Cardiac muscle cell (in vitro differentiated cells and primary cell): ENCODE results near the gene STIM2. TPM values are rescaled to one million over a fixed set of nuclear protein-coding genes. Genes with fewer than 3 reads are reported as not detected.
"Not testable (repeated sequence)": the region's sequence is repeated elsewhere in the genome, so short reads cannot be mapped to it uniquely, and the experiment has no call there.

Source experiments
- DNase-seq, 2 donors: peaks; one replicate each; pipeline versions ENCODE4 v3.0.0 to v3.0.0-alpha.2; 2010 to 2017; ENCODE audit warnings: low read depth in 1 of 2, low spot score in 1 of 2
- H3K27ac ChIP-seq: fragments of 200-600 bp; sonication (generic); 2 replicates; pipeline ENCODE4 v1.5.1; 2016
- H3K27me3 ChIP-seq: fragments of 200-600 bp; sonication (generic); 2 replicates; pipeline ENCODE4 v1.6.0; 2016; ENCODE audit warnings: control low read depth
- H3K36me3 ChIP-seq: fragments of 200-600 bp; sonication (generic); 2 replicates; pipeline ENCODE4 v1.5.1; 2016; ENCODE audit warnings: control low read depth
- H3K4me1 ChIP-seq: fragments of 200-600 bp; sonication (generic); 2 replicates; pipeline ENCODE4 v1.8.1; 2017; ENCODE audit warnings: low read depth, mild to moderate bottlenecking, mixed run types
- H3K4me3 ChIP-seq: fragments of 200-600 bp; sonication (generic); 2 replicates; pipeline ENCODE4 v1.5.1; 2016; ENCODE audit warnings: mild to moderate bottlenecking
- H3K9me3 ChIP-seq: fragments of 200-600 bp; sonication (generic); 2 replicates; pipeline ENCODE4 v1.5.1; 2017; ENCODE audit warnings: low read depth, mild to moderate bottlenecking, control low read depth
- polyA plus RNA-seq: library from polyadenylated mRNA; unstranded; fragments of >200 nt; fragmentation: Nextera tagmentation; extraction: Ambion mirVana; gene quantifications from 2 replicates; pipeline ENCODE4 v1.2.1, GENCODE V29; 2016
- total RNA-seq: library from RNA; depleted of rRNA; stranded (reverse); fragments of >200 nt; gene quantifications from 2 replicates; pipeline ENCODE4 v1.2.3, GENCODE V29; 2016
- TF ChIP-seq, protein P1 (sequence below): IDR thresholded peaks from 2 replicates; pipeline ENCODE4 v1.5.1; 2012; ENCODE audit warnings: low read depth, mild to moderate bottlenecking, low read length

STIM2 gene
- total RNA-seq (25.9 and 33.9 TPM in 2 replicates), polyA plus RNA-seq (27.3 and 35.2 TPM in 2 replicates)

DNA sequence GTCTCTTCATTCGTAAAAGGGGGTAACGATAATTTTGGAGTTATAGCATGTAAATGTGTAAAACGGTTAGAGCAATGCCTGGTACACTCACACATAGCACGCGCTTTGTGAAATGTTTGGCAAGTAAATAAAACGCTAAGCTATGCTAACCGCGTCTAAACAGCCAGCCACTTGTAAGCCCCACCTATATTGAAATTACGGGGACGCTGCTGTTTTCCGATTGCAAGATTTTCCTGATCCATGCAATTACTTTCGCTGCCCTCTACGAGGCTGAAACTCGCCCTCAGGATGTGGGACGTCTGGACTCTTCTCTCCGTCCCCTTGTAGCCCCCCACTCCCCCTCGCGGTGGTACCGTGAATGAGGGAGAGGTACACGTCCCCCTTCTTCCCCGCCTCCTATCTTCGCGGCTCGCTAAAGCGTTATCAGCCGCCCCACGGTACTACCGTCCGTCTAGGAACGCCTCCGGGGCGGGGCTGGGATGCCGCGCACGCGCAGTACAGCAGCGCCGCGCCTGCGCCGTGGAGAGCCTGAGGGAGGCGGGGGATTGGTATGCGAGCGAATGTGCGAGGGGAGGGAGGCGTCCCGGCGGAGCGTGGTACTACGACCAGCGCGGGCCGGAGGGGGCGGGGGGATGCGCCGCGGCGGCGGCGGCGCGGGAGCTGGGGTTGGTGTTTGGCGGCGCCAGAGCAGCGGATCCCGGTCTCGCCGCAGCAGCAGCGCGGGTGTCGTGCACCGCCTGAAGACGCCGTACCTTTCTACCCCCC is at the start of gene STIM2:
STIM2 (plus strand) TSS at position 685 of the 765 bp plus-strand sequence.
- H3K9me3 ChIP-seq, result no peaks in the 10 kb centered on the region
- H3K4me1 ChIP-seq, result peaks cover 23% of the 10 kb centered on the region
- H3K27me3 ChIP-seq, result no peaks in the 10 kb centered on the region
- TF ChIP-seq, protein P1, sequence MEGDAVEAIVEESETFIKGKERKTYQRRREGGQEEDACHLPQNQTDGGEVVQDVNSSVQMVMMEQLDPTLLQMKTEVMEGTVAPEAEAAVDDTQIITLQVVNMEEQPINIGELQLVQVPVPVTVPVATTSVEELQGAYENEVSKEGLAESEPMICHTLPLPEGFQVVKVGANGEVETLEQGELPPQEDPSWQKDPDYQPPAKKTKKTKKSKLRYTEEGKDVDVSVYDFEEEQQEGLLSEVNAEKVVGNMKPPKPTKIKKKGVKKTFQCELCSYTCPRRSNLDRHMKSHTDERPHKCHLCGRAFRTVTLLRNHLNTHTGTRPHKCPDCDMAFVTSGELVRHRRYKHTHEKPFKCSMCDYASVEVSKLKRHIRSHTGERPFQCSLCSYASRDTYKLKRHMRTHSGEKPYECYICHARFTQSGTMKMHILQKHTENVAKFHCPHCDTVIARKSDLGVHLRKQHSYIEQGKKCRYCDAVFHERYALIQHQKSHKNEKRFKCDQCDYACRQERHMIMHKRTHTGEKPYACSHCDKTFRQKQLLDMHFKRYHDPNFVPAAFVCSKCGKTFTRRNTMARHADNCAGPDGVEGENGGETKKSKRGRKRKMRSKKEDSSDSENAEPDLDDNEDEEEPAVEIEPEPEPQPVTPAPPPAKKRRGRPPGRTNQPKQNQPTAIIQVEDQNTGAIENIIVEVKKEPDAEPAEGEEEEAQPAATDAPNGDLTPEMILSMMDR, result peak; percentile 35
- H3K36me3 ChIP-seq, result no peaks in the 10 kb centered on the region
- H3K27ac ChIP-seq, result peak within 1 kb of the TSS; percentile 91
- peak; percentile 97 to 99 for DNase-seq
- H3K4me3 ChIP-seq, result peak within 1 kb of the TSS; percentile 96

DNA sequence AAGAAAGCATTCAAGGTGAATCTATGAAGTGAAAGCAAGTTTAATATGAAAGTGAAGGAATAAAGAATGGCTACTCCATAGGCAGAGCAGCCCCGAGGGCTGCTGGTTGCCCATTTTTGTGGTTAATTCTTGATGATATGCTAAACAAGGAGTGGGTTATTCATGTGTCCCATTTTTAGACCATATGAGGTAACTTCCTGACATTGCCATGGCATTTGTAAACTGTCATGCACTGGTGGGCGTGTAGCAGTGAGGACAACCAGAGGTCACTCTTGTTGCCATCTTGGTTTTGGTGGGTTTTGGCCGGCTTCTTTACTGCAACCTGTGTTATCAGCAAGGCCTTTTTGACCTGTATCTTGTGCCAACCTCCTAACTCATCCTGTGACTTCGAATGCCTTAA is 49.1 kb upstream of the STIM2 start:
- not testable (repeated sequence) for H3K9me3 ChIP-seq, H3K4me3 ChIP-seq, H3K27ac ChIP-seq, H3K27me3 ChIP-seq, H3K36me3 ChIP-seq, DNase-seq, H3K4me1 ChIP-seq

DNA sequence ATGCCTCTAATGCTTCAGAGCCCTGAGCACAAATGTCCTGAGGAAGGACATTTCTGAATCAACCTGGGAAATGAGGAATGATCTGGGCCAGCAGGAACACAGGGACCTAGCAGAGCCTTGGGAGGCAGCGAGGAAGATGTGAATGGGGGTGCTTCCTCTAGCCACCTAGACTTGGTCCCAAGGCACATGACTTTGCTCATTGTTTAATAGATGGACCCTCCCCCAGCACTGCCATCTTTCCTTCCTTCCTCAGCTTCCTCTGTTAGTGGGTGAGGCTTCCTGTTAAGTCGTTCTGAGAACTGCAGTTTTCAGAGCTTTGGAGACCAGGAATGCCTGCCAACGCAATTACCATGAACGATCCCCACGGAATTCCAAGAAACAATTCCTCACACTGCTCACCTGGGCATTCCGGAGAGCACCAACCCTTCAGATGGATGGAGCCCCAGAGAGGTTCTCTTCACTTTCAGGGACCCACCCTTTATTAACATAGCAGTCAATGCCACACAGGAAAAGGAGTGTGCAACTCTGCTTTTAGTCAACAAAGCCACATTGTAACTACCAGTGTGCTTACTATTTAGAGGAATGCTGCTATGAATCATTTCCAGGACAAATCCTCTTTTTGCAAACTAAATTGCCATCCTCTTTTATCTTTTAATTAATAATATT is 48.5 kb upstream of the STIM2 start:
- H3K9me3 ChIP-seq, result no peaks in the 10 kb centered on the region
- H3K27ac ChIP-seq, result no peak overlapping the region
- H3K4me3 ChIP-seq, result no peak overlapping the region
- no peaks in the 10 kb centered on the region for H3K27me3 ChIP-seq
- no peak for DNase-seq
- H3K36me3 ChIP-seq, result no peaks in the 10 kb centered on the region
- TF ChIP-seq, protein P1, result no peak
- H3K4me1 ChIP-seq, result no peaks in the 10 kb centered on the region

DNA sequence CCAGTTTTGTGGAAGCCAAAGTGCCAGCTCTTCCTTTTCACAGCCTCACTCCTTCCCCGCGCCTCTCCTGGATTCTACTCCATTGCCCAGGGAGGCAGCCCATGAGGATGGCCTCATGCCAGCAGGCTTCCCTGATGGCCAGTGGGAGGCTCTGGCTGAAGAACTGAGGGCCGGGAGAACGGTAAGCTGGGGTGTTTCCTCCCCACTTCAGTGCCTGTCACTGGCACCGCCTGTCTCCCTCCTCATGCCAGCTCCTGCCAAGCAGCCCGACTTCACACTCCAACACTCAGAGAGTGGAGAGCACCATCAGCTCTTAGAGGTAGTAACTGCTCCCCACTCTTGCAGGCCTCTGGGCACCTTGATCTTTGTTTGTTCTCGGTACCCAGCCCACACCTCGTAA is 46.9 kb upstream of the STIM2 start:
- Histone ChIP-seq H3K4me3 (no peak overlapping the region), H3K27me3 (no peaks in the 10 kb centered on the region), H3K9me3 (no peaks in the 10 kb centered on the region), H3K27ac (no peak overlapping the region), H3K4me1 (no peaks in the 10 kb centered on the region), H3K36me3 (no peaks in the 10 kb centered on the region)
- TF ChIP-seq, protein P1, result no peak
- DNase-seq, result no peak

DNA sequence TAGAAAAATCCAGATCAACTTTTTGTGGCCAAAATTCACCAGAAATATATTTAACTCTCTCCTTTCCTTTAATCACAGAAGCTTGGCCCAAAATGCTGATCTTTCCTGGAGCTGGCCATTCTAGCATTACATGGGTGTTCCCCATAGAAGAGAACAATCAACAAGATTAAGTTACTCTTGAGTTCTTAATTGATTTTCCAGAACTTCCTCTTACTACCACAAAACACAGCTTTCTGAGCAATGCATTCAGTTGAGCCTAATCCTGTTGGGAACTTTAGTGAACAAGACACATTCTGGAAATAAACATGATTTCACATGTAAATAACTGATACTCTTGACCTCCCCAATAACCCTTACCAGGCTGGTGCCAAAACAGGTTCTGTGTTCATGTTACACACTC is 45.4 kb upstream of the STIM2 start:
- Histone ChIP-seq H3K36me3 (no peaks in the 10 kb centered on the region), H3K4me3 (no peak overlapping the region), H3K4me1 (no peaks in the 10 kb centered on the region), H3K27me3 (no peaks in the 10 kb centered on the region), H3K9me3 (no peaks in the 10 kb centered on the region), H3K27ac (no peak overlapping the region)
- TF ChIP-seq, protein P1, result no peak
- DNase-seq, result no peak

DNA sequence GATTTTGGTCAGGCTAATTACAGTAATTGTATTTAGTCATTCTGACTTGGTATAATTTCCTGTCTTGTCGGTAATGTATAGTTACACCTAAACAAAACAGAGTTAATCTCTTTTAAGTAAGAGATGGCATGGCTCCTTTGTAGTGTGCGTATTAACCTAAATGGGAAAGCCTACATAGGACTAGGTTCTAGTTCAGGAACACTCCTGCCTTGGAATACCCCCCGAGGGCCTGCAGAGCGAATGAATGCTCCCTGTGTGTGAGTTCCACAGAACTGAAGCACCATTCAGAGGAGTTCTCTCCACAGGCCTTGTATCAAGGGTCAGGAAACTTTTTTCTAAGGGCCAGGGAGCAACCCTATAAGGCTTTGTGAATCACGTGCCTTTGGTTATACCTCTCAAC is 44.9 kb upstream of the STIM2 start:
- no peaks in the 10 kb centered on the region for H3K36me3 ChIP-seq
- no peaks in the 10 kb centered on the region for H3K9me3 ChIP-seq
- H3K27ac ChIP-seq, result no peak overlapping the region
- no peak for DNase-seq
- TF ChIP-seq, protein P1, result no peak
- no peaks in the 10 kb centered on the region for H3K4me1 ChIP-seq
- no peaks in the 10 kb centered on the region for H3K27me3 ChIP-seq
- no peak overlapping the region for H3K4me3 ChIP-seq
